ENCODE data around the gene CTIF.

The CTIF gene

DNA sequence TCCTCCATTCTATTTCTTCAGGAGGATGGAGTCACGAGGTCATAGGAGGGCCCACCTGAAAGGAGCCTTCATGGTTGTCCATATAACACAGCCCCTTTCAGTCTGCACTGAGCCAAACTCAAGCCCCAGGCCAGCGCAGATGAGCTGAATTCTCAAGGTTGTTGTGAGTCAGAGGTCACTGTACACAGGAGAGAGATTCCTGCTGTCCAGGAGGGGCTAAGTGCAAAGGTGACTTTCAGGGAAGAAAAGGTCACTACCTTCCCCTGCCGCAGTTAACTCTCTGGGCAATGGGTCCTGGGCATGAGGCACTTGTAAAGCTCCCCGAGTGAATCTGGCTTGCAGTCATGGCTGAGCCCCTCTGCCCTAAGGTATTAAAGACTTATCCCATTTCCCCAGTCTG, 150.7 kb downstream of the CTIF start:
- DNase-seq = no peak

- no peak for DNase-seq
These were observed 151.7 kb downstream of the CTIF start for GRCh38 chr18:48690494-48690893.

GRCh38 chr18:48693006-48693405, 154.2 kb downstream of the CTIF start:
- DNase-seq = no peak

DNA sequence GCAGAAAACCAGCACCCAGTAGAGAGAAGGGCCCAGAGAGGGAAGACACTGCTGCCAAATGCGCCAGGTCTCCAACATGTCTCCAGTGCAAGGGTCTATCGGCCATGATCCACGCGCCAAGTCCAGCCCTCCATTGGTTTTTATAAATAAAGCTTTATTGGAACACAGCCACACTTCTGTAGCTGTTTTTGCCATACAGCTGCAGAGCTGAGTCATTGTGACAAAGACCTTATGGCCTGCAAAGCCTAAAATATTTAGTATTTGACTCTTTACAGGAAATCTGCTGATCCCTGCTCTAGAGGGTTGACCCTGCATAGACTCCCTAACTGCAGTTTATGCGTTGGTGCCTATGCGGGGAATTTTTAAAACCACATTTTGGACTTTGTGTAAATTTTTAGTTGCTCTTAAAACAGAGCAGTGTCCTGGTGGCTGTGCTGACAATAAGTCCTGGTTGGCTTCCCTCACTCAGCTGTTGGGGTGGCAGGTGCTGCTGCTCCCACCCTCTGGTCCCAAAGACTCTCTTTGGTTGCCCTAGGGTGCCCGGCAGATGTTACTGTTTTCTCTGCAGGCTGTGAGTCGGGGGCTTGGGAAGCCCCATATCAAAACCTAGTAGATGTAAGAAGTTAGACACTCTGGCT, 154.9 kb downstream of the CTIF start:
- DNase-seq = no peak

DNA sequence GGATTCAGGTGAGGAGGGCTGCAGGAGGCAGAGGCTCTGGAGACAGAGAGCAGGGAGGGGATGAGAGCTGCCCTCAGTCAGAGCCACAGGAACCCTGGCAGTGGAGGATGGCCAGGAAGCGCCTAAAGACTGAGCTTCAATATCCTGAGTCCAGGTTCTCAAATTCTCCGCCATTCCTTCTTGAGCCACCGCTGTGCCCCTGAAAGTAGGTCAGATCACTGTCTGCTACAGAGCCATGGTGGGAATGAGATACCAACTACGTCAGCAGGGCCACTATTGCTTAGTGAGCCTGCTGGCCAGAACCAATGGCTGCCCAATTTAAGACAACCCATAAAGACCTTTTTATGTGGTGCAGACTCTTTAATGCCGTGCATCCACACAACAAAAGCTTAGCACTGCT, 155.5 kb downstream of the CTIF start:
- no peak for DNase-seq

DNA sequence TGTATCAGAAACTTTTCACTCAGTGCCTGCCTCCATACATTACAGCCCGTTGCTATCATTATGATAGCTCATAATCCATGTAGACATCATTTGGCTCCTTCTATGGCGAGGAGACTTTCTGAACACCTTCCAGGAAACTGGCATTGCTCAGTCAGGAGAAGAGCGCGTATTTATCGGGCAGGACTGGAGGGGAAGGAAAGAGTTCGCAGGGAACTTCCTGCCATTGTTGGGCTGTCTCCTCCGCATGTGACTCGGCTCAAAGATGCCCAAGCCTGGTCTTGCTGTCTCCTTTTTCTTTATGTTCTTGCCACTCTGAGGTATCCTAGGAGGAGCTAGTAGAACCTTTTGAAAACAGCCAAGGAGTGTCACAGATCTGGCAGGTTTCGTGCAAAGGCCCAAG, 156.8 kb downstream of the CTIF start:
- DNase-seq = no peak

DNA sequence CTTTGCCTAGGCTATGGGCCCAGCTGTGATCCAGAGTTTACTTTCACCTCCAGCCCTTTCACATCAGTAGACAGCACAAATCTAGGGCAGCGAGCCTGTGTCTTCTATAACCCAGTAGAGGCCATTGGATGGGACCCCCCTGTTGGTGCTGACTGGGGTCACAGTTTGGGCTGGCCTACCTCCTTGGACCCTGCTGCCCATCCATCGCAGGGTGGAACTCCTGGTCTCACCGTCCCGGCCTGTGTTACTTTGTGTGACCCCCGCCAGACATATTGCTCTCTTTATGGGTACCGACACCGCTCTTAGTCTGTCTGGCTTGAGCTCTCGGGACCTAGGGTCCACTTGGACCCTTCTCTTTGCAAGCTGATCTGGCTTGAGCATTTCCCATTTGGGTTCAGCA, 157.4 kb downstream of the CTIF start:
- DNase-seq = no peak

DNA sequence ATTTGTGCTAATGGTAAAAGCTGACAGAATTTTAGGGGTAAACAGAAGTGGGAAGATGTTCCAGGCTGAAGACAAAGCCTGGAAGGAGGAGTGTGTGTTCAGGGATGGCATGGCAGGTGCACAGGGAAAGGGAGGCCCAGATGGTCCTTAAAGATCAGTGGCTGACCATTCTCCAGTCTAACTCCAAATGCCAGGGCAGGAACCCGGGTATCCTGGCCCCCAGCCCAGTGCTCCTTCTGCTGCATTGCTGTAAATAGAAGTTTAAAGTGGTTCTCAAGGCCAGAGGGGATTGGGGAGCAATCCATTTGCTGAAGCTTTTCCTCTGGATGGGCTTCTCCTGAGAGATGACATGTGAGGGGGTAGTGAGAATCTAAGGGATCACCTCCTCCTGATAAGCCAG, 158.6 kb downstream of the CTIF start:
- no peak for DNase-seq

DNA sequence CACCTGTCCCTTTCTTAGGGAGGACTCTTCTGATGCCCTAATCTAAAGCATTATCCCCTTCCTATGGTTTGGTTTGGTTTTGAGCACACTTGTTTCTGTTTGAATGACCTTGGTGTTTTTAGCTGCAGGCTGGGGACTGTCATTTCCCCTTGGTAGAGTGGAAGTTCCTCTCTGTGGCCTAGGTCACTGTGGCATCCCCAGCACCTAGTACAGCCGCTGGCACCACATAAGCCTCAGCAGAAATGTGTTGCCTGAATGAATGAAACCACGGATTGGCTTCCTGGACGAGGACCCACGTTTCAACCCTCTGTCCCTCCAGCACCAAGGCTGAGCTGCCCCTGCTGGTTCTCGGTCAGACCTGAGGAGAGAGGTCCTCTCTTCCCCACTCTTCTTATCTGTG, 159.9 kb downstream of the CTIF start:
- no peak for DNase-seq

DNA sequence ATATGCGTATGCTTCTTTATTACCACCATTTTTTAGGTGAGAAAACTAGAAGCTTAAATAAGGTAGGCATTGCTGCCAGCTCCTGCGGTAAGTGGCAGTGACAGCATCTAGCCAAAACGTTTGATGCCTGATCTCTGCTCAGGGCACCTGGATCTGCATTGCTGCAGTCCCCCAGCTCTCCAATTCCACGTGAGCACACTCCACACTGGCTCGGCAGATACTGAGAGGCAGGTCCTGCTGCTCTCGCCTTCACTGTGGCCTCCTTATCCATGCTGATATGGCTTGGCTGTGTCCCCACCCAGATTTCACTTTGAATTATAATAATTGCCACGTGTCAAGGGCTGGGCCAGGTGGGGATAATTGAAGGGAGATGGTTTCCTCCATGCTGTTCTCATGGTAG, 160.9 kb downstream of the CTIF start:
- no peak for DNase-seq

GRCh38 chr18:48700446-48700845, 161.6 kb downstream of the CTIF start:
- no peak for DNase-seq

DNA sequence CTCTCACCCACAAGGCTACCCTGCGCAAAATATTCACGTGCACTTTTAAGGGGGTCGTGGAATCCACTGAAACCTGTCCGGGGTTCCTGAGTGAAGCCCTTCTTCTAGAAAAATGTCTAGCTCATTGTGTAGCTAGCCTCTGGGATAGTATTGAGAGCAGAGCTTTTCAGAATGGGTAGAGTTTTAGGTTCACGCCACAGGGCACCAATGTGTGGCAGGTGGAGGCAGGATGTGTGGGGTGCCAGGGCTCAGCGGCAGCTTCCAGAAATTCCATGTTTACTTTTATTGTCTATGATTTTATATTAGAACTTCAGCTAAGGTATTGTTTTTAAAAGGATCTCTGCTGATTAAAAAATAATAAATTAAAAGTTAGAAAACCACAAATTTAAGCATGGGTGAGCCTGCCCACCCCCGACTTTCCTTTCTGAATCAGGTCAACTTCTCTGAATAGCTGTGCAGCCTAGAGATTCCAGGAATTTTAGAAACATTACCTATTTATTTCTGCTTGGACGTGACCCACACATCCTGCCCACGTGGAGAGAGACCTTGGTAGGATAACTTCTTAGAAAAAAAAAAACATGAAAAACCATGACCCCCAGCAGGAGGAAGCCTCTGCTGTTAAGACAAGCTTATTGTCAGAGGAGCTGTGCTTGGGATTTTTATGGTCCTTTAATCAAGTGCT, 163.7 kb downstream of the CTIF start:
- DNase-seq = no peak

DNA sequence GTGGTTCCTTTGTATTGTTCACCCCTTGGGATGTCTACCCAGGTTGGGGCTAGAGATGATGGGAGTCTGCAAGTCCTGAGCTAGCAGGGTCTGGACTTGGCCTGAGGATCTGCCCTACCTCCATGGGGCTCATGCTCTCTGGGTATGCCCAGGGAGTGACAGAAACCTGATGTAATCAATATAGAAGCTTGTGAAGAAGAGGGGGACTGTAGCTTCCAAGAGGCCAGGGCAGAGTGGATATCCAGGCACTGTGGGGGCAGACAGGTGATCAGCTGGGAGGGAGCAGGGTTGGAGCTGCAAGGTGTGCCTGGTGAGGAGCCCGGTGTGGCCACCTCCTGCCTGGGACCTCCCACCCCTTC, 164.2 kb downstream of the CTIF start:
- DNase-seq = no peak

- DNase-seq = no peak
These were observed 164.6 kb downstream of the CTIF start for GRCh38 chr18:48703418-48703817.

DNA sequence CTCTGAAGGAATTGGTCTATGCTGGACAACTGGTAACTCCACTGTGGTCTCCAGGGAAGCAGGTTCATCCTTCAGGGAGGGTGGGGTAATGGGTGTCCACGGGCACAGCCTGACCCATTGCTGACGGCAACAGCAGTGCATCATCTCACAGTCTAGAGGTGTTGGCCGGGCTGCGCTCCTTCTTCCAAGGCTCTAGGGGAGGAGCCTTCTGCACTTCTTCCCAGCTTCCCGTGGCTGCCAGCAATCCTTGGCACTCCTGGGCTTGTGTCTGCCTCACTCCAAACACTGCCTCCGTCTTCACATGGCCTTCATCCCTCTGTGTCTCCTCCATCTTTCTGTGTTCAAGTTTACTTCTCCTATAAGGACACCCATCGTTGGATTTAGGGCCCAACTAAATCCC, 166.2 kb downstream of the CTIF start:
- no peak for DNase-seq

- no peak for DNase-seq
These were observed 166.7 kb downstream of the CTIF start for GRCh38 chr18:48705531-48705930.

- DNase-seq = no peak
These were observed 167.9 kb downstream of the CTIF start for GRCh38 chr18:48706731-48707130.

DNA sequence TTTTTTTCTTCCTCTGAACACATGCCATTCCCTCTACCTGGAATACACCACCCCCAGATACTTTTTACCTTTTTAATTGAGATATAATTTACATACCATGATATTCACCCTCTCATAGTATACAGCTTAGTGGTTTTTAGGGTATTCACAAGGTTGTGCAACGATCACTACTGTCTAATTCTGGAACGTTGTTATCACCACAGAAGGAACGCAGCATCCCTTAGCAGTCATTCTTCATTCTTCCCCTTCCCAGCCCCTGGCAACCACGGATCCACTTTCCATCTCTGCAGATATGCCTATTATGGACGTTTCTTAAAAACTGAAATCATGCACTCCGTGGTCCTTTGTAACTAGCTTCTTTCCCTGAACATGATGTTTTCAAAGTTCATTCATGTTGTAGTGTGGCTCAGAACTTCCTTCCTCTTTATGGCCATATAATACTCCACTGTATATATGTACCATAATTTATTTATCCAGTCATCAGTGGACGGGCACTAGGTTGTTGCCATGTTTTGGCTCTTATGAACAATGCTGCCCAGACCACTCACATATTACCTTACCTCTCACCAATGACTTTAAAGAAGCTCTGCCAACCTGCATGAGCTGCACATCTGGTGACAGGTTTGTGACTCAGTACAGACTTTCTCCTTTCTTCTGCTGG, 168.9 kb downstream of the CTIF start:
- DNase-seq = no peak

DNA sequence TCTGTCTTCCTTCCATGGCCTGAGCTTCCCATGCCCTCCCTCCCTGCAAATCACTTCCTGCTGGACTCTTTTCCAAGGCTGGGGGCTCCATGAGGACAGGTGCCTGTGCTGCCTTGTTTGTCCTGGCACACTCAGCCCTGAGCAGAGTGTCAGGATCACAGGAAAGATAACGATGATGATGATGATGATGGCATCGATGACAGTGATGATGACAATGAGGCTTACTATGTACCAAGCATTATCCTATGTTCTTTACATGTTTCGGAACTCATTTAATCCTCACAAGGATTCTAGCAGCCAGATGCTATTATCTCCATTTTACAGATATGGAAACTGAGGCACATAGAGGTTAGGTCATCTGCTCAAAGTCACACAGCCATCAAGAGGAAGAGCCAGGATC, 170.0 kb downstream of the CTIF start:
- DNase-seq = no peak

GRCh38 chr18:48709371-48710062, 170.7 kb downstream of the CTIF start:
- DNase-seq = no peak

- no peak for DNase-seq
These were observed 173.0 kb downstream of the CTIF start for GRCh38 chr18:48711651-48712486.

DNA sequence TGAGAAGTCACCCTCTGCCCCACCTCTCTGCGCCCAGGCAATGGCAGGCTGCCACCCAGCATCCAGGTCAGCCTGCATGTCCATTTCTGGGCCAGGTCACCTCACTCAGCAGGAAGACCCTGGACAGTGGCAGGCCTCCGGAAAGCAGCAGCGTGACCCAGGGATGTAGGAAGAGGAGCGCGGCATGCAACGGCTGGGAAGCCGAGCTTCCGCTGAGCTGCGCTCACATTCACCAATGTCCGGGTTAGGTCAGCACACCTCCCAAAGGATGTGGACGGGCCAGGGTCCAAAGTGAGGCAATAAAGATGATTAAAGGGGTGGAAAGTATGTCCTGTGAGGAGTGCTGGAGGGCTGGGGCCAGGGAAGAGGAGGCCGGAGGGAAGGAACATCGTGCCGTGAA, 174.5 kb downstream of the CTIF start:
- no peak for DNase-seq

DNA sequence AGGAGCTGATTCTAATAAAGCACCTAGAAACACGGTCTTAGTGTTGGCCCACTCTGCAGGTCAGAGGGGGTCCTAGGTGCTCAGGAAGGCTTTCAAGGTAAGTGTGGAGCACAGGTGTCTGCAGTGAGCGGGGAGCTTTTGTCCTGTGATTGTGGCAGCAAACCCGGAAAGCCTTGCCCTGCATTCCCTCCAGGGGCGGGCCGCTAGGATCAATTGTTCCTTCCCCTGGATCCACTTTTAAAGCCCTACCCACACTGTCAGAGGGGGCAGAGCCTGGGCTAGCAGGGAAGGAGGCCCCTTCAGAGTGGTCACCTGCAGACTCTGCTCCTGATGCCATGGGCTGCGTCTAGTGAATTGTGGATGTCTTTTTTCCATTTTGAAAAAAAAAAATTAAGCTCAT, 176.0 kb downstream of the CTIF start:
- DNase-seq = no peak

Measured in activated gamma-delta T cell treated with Interleukin-2 at 50 U/mL for 16 hours (primary cell).